ENCODE measurements around the gene PKMYT1.

PKMYT1 gene

DNA sequence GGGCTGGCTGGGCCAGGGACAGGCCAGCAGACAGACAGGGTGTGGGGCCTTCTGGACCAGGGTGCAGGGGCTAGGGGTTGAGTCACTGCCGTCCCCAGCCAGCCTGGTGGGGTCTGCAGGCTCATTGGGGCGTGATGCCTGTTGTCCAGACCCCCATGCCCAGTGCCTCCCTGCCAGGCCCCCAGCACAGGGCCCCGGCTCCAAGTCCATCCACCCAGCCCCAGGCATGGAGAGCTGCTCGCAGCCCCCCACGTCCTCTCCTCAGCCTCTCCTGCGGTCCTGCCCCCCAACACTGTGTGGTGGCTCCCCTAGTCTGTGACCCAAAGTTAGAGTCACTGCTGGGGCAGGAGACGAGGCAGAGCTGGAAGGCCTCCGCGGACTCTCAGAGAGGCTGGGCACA lies 7.0 kb upstream of the PKMYT1 start:
- no peak overlapping the region for H3K27ac ChIP-seq
- in situ Hi-C loops (cut with HindIII; ENCODE audit: low pct_ligation_motif_present, low sequenced_read_pairs): no loop called here
- H3K36me3 ChIP-seq (replicated peaks): no peaks in the 10 kb centered on the region
- H3K4me3 ChIP-seq (ENCODE audit: low read depth, low read length): no peak overlapping the region
- H3K27me3 ChIP-seq (replicated peaks): peaks cover 2% of the 10 kb centered on the region
- TF ChIP-seq, protein P1, sequence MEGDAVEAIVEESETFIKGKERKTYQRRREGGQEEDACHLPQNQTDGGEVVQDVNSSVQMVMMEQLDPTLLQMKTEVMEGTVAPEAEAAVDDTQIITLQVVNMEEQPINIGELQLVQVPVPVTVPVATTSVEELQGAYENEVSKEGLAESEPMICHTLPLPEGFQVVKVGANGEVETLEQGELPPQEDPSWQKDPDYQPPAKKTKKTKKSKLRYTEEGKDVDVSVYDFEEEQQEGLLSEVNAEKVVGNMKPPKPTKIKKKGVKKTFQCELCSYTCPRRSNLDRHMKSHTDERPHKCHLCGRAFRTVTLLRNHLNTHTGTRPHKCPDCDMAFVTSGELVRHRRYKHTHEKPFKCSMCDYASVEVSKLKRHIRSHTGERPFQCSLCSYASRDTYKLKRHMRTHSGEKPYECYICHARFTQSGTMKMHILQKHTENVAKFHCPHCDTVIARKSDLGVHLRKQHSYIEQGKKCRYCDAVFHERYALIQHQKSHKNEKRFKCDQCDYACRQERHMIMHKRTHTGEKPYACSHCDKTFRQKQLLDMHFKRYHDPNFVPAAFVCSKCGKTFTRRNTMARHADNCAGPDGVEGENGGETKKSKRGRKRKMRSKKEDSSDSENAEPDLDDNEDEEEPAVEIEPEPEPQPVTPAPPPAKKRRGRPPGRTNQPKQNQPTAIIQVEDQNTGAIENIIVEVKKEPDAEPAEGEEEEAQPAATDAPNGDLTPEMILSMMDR (IDR thresholded peaks at IDR 0.05; ENCODE audit: low read depth, low read length, missing control alignments): no peak
- no peak for DNase-seq

DNA sequence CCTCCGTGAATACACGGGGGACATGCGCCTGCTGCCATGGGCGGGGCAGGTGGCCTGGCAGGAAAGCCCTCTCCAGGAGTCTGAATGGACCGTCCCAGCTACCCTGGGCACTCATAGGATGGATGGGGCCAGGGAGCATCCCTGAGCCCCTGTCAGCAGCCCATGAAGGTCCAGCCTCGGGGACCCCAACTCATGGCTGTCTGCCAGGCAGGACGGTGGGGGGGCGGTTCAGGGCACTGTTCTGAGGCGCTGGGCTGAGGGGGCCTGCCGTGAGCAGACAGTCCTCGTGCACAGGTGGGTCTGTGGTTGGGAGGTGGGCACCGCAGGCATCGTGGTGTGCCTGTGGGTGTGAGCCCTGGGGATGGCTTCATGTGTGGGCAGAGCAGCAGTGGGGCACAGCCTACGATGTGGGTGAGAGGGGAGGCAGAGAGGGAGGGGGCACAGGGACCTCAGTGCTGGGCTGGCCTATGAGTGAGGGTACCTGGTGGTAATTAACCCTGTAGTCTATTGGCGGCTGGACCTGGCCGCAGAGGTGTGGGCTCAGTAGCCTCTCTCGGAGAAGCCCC lies 6.5 kb upstream of the PKMYT1 start:
- peaks cover 2% of the 10 kb centered on the region for H3K27me3 ChIP-seq (replicated peaks)
- no peak overlapping the region for H3K27ac ChIP-seq
- in situ Hi-C loops (cut with HindIII; ENCODE audit: low pct_ligation_motif_present, low sequenced_read_pairs): no loop called here
- H3K4me3 ChIP-seq (ENCODE audit: low read depth, low read length): no peak overlapping the region
- no peak for DNase-seq
- TF ChIP-seq, protein P1 (IDR thresholded peaks at IDR 0.05; ENCODE audit: low read depth, low read length, missing control alignments): no peak
- no peaks in the 10 kb centered on the region for H3K36me3 ChIP-seq (replicated peaks)

DNA sequence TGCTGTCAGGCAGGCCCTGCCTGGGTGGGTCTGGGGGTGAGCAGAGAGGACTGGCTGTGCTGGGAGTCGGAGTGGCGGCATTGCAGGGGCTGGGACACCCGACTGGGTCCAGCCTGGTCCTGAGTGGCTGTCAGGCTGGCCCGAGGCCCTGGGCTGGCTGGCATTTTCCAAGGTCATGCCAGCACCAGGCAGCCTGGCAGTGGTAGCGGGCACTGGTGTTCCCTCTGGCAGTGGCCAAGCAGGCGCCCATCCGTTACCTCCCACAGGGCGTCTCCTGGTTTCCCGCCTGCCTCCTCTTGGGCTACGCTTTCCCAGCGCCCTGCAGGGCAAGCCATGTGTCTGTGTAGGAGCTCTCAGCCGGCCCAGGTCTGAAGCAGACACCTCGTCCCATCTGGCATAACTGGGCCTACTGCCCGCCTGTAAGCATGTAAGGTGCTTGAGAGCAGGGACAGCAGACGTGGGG lies 5.7 kb upstream of the PKMYT1 start:
- no peak overlapping the region for H3K27ac ChIP-seq
- peaks cover 2% of the 10 kb centered on the region for H3K27me3 ChIP-seq (replicated peaks)
- in situ Hi-C loops (cut with HindIII; ENCODE audit: low pct_ligation_motif_present, low sequenced_read_pairs): no loop called here
- no peak for DNase-seq
- H3K36me3 ChIP-seq (replicated peaks): no peaks in the 10 kb centered on the region
- H3K4me3 ChIP-seq (ENCODE audit: low read depth, low read length): no peak overlapping the region
- TF ChIP-seq, protein P1 (IDR thresholded peaks at IDR 0.05; ENCODE audit: low read depth, low read length, missing control alignments): no peak

DNA sequence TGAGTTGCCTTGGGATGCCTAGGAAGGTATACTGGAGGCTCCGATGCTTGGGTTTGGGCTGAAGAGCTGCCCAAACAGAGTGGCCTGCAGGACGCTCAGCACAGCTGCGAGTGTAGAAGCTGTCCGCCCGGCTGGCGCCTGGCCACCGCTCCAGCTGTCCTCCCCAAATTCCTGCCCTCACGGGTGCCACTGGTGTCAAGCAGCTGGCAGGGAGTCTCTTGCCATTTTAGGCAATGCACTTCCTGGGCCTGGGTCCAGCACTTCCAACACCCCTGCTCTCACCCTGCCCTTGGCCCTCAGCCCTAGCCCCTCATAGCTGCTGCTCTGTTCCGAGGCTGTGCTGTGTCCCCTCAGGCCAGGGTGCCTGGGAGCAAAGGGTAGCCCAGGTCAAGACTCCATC lies 5.2 kb upstream of the PKMYT1 start:
- Histone ChIP-seq H3K4me3 (ENCODE audit: low read depth, low read length) (no peak overlapping the region), H3K27ac (no peak overlapping the region), H3K27me3 (replicated peaks) (peaks cover 2% of the 10 kb centered on the region), H3K36me3 (replicated peaks) (no peaks in the 10 kb centered on the region)
- no peak for DNase-seq
- TF ChIP-seq, protein P1 (IDR thresholded peaks at IDR 0.05; ENCODE audit: low read depth, low read length, missing control alignments): no peak
- in situ Hi-C loops (cut with HindIII; ENCODE audit: low pct_ligation_motif_present, low sequenced_read_pairs): no loop called here

DNA sequence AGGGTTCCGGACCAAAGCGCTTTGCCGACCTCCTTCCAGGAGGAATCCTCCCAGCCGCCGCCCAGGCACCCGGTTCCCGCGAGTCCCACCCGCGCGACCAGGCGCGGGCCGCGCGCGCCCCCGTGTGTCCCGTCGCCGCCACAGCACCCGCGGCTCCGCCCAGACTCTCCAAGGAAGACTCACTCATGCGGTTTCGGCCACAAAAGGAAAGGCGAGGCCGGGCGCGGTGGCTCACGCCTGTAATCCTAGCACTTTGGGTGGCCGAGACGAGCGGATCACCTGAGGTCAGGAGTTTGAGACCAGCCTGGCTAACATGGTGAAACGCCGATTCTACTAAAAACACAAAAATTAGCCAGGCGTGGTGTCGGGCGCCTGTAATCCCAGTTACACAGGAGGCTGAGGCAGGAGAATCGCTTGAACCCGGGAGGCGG lies 3.5 kb upstream of the PKMYT1 start:
- peak; percentile 76 for DNase-seq
- H3K27ac ChIP-seq: no peak overlapping the region
- H3K4me3 ChIP-seq (ENCODE audit: low read depth, low read length): peak overlapping the region; percentile 34
- H3K27me3 ChIP-seq (replicated peaks): no peaks in the 10 kb centered on the region
- TF ChIP-seq, protein P1 (IDR thresholded peaks at IDR 0.05; ENCODE audit: low read depth, low read length, missing control alignments): peak; percentile 57
- in situ Hi-C loops (cut with HindIII; ENCODE audit: low pct_ligation_motif_present, low sequenced_read_pairs): no loop called here
- H3K36me3 ChIP-seq (replicated peaks): no peaks in the 10 kb centered on the region

DNA sequence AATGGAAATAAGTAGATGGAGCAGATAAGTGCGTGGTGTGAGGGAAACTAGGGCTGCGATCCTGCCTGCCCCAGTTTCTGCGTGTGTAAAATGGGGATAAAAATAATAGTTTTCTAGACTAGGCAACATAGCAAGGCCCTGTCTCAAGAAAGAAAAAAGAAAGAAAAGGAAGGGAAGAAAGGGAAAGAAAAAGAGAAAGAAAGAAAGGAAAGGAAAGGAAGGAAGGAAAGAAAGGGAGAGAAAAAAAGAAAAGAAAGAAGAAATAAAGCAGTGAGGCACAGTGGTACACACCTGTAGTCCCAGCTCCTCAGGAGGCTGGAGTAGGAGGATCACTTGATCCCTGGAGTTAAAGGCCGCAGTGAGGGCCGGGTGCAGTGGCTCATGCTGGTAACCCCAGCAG lies 2.2 kb upstream of the PKMYT1 start:
- Histone ChIP-seq H3K27ac (no peak overlapping the region), H3K4me3 (ENCODE audit: low read depth, low read length) (no peak overlapping the region), H3K27me3 (replicated peaks) (no peaks in the 10 kb centered on the region), H3K36me3 (replicated peaks) (no peaks in the 10 kb centered on the region)
- no peak for DNase-seq
- TF ChIP-seq, protein P1 (IDR thresholded peaks at IDR 0.05; ENCODE audit: low read depth, low read length, missing control alignments): no peak
- in situ Hi-C loops (cut with HindIII; ENCODE audit: low pct_ligation_motif_present, low sequenced_read_pairs): no loop called here
